Liver (tissue), 9 donors: ENCODE measurements around the gene DAP3. TPM values are rescaled to one million over a fixed set of nuclear protein-coding genes. Genes with fewer than 3 reads are reported as not detected.

Experiments used
- DNase-seq: peaks from one replicate; pipeline ENCODE4 v3.0.0-alpha.2; 2017; ENCODE audit warnings: low spot score
- H3K27ac ChIP-seq, 2 donors: one replicate each; pipeline ENCODE4 v1.7.0; 2013; ENCODE audit warnings: inconsistent platforms in 2 of 2, low read length in 2 of 2, control low read depth in 1 of 2, low read depth in 1 of 2, mild to moderate bottlenecking in 1 of 2
- H3K27me3 ChIP-seq, 4 donors: one replicate each; pipeline versions ENCODE4 v1.6.1 to v1.7.0; 2013; ENCODE audit warnings: low read length in 3 of 4, inconsistent platforms in 1 of 4, mild to moderate bottlenecking in 1 of 4, moderate library complexity in 1 of 4; ENCODE audit not compliant: control insufficient read depth in 4 of 4, insufficient read depth in 4 of 4
- H3K36me3 ChIP-seq, 4 donors: one replicate each; pipeline versions ENCODE4 v1.6.1 to v1.7.0; 2013; ENCODE audit warnings: low read length in 3 of 4, mild to moderate bottlenecking in 3 of 4, low read depth in 1 of 4, moderate library complexity in 1 of 4; ENCODE audit not compliant: control insufficient read depth in 4 of 4, insufficient read depth in 3 of 4
- H3K4me1 ChIP-seq, 4 donors: one replicate each; pipeline versions ENCODE4 v1.6.1 to v1.7.0; 2013; ENCODE audit warnings: low read length in 3 of 4, mild to moderate bottlenecking in 3 of 4, moderate library complexity in 1 of 4; ENCODE audit not compliant: control insufficient read depth in 4 of 4, insufficient read depth in 4 of 4
- H3K4me3 ChIP-seq, 3 donors: one replicate each; pipeline versions ENCODE4 v1.6.1 to v1.7.0; 2013; ENCODE audit warnings: low read length in 3 of 3, control low read depth in 1 of 3, low read depth in 1 of 3, mild to moderate bottlenecking in 1 of 3
- H3K9ac ChIP-seq, 2 donors: one replicate each; pipeline ENCODE4 v1.7.0; 2013; ENCODE audit warnings: low read length in 2 of 2, mild to moderate bottlenecking in 2 of 2, moderate library complexity in 2 of 2, control low read depth in 1 of 2, low read depth in 1 of 2
- H3K9me3 ChIP-seq, 4 donors: one replicate each; pipeline versions ENCODE4 v1.6.1 to v1.7.0; 2013; ENCODE audit warnings: low read length in 3 of 4; ENCODE audit not compliant: control insufficient read depth in 4 of 4
- EGR1 ChIP-seq, 2 donors: IDR thresholded peaks; 2 replicates each; pipeline ENCODE4 v1.6.1; 2016 to 2018; ENCODE audit warnings: antibody characterized with exemption in 2 of 2, low read depth in 2 of 2
- FOXA1 ChIP-seq: IDR thresholded peaks from 2 replicates; pipeline ENCODE4 v1.6.1; 2016; ENCODE audit warnings: antibody characterized with exemption
- FOXA2 ChIP-seq: IDR thresholded peaks from 2 replicates; pipeline ENCODE4 v1.6.1; 2016; ENCODE audit warnings: antibody characterized with exemption
- GABPA ChIP-seq, 2 donors: IDR thresholded peaks in 1 of 2; conservative IDR thresholded peaks in 1 of 2; 2 replicates each; pipeline ENCODE4 v1.6.1; 2016; ENCODE audit warnings: antibody characterized with exemption in 2 of 2, mild to moderate bottlenecking in 1 of 2, moderate library complexity in 1 of 2
- HNF4A ChIP-seq, 2 donors: conservative IDR thresholded peaks; 2 replicates each; pipeline ENCODE4 v1.6.1; 2016; ENCODE audit warnings: antibody characterized with exemption in 2 of 2, mild to moderate bottlenecking in 2 of 2
- HNF4G ChIP-seq: IDR thresholded peaks from 2 replicates; pipeline ENCODE4 v1.6.1; 2016; ENCODE audit warnings: antibody characterized with exemption
- JUND ChIP-seq, 2 donors: IDR thresholded peaks; 2 replicates each; pipeline ENCODE4 v1.6.1; 2016; ENCODE audit warnings: antibody characterized with exemption in 2 of 2
- NR2F2 ChIP-seq: IDR thresholded peaks from 2 replicates; pipeline ENCODE4 v1.6.1; 2016; ENCODE audit warnings: antibody characterized with exemption
- SP1 ChIP-seq: IDR thresholded peaks from 2 replicates; pipeline ENCODE4 v1.6.1; 2018; ENCODE audit warnings: antibody characterized with exemption, mild to moderate bottlenecking
- TAF1 ChIP-seq: conservative IDR thresholded peaks from 2 replicates; pipeline ENCODE4 v1.6.1; 2016; ENCODE audit warnings: antibody characterized with exemption, mild to moderate bottlenecking
- YY1 ChIP-seq: IDR thresholded peaks from 2 replicates; pipeline ENCODE4 v1.6.1; 2016; ENCODE audit warnings: antibody characterized with exemption, mild to moderate bottlenecking
- WGBS: extraction: QIAGEN DNeasy Blood & Tissue Kit; methylation state at CpG from one replicate; pipeline ENCODE4 v1.1.7; 2013; 5-methylcytosine and 5-hydroxymethylcytosine counted together
- polyA plus RNA-seq, 2 donors: library from polyadenylated mRNA; stranded (reverse) in 1 of 2; unstranded in 1 of 2; fragments of 200-250 nt in 1 of 2; fragments of >200 nt in 1 of 2; fragmentation: Nextera tagmentation in 1 of 2; extraction: Ambion mirVana in 1 of 2; gene quantifications; one replicate each; pipeline versions ENCODE4 v1.2.1 to v1.2.3, GENCODE V29; 2013 to 2015
- total RNA-seq, 2 donors: library from RNA; depleted of rRNA; stranded (reverse); fragments of >200 nt; gene quantifications; one replicate each; pipeline ENCODE4 v1.2.3, GENCODE V29; 2014
- TF ChIP-seq, protein P1 (sequence below): IDR thresholded peaks from 2 replicates; pipeline ENCODE4 v1.6.1; 2016; ENCODE audit warnings: antibody characterized with exemption, mild to moderate bottlenecking
- TF ChIP-seq, protein P2 (sequence below): fragments of 150-350 bp; IDR thresholded peaks from 2 replicates; pipeline ENCODE4 v1.5.1; 2017; ENCODE audit warnings: improper control_type of control experiment, low read depth, low read length; ENCODE audit not compliant: missing input control
- TF ChIP-seq, protein P3 (sequence below): IDR thresholded peaks from 2 replicates; pipeline ENCODE4 v1.6.1; 2016; ENCODE audit warnings: antibody characterized with exemption
- TF ChIP-seq, protein P4 (sequence below): IDR thresholded peaks from 2 replicates; pipeline ENCODE4 v1.6.1; 2016; ENCODE audit warnings: antibody characterized with exemption
- donor health status: healthy.
- donor health status: healthy.
- donor health status: healthy.
- donor health status: healthy.
- donor health status: healthy.

DAP3 gene
- total and polyA plus RNA-seq, 4 donors: 43.1 to 59.3 (median 57.3) TPM

DNA sequence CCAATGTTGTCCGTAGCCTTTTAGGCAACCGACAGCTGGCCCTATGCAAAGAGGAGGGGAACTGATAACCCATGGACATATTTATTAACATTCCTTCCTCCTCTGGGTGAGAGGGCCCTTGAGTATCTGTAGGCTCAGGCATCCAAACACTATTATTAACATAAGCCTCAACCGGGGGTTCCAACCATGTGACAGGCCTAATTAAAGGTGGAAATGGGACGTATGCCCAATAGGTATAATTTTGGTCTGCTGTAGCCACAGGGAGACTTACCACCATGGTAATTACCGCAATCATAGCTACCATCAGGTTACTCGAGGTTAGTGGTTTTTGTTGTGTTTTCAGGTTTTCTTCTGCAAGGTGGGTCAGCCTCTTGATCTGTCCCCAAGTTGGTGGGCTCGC, 5.3 kb downstream of the DAP3 start (continued):
- TF ChIP-seq, protein P1, sequence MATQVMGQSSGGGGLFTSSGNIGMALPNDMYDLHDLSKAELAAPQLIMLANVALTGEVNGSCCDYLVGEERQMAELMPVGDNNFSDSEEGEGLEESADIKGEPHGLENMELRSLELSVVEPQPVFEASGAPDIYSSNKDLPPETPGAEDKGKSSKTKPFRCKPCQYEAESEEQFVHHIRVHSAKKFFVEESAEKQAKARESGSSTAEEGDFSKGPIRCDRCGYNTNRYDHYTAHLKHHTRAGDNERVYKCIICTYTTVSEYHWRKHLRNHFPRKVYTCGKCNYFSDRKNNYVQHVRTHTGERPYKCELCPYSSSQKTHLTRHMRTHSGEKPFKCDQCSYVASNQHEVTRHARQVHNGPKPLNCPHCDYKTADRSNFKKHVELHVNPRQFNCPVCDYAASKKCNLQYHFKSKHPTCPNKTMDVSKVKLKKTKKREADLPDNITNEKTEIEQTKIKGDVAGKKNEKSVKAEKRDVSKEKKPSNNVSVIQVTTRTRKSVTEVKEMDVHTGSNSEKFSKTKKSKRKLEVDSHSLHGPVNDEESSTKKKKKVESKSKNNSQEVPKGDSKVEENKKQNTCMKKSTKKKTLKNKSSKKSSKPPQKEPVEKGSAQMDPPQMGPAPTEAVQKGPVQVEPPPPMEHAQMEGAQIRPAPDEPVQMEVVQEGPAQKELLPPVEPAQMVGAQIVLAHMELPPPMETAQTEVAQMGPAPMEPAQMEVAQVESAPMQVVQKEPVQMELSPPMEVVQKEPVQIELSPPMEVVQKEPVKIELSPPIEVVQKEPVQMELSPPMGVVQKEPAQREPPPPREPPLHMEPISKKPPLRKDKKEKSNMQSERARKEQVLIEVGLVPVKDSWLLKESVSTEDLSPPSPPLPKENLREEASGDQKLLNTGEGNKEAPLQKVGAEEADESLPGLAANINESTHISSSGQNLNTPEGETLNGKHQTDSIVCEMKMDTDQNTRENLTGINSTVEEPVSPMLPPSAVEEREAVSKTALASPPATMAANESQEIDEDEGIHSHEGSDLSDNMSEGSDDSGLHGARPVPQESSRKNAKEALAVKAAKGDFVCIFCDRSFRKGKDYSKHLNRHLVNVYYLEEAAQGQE: no peak
- no peak for TF ChIP-seq NR2F2
- TF ChIP-seq SP1: no peak
- no peak for TF ChIP-seq JUND (IDR thresholded peaks at IDR 0.05)

DNA sequence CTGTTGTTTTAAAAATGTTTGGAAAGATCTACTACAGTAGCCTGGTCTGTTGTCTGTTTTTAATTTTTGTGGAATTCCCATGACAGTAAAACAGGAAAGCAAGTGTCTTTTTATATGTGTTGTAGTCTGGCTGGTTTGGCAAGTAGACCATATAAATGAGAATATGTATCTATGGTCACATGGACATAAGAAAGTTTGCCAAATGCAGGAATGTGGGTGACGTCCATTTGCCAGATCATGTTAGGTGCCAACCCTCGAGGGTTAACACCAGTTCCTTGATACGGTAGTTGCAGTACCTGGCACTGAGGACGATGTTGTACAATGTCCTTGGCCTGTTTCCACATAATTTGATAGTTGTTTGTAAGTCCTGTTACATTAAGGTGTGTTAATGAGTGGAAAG, 6.2 kb downstream of the DAP3 start:
- H3K27ac ChIP-seq: no peak overlapping the region
- TF ChIP-seq SP1: no peak
- TF ChIP-seq NR2F2: no peak
- no peak overlapping the region for H3K4me3 ChIP-seq
- peaks cover 0 to 2% (median 0%) of the 10 kb centered on the region in 4 donors for H3K36me3 ChIP-seq
- no peak for DNase-seq
- 29% methylated on average over 4 of the region's 4 CpGs for WGBS
- H3K27me3 ChIP-seq: no peaks in the 10 kb centered on the region
- H3K9me3 ChIP-seq: no peaks in the 10 kb centered on the region
- H3K9ac ChIP-seq: no peak overlapping the region
- H3K4me1 ChIP-seq: peaks cover 9 to 16% (median 13%) of the 10 kb centered on the region in 4 donors

DNA sequence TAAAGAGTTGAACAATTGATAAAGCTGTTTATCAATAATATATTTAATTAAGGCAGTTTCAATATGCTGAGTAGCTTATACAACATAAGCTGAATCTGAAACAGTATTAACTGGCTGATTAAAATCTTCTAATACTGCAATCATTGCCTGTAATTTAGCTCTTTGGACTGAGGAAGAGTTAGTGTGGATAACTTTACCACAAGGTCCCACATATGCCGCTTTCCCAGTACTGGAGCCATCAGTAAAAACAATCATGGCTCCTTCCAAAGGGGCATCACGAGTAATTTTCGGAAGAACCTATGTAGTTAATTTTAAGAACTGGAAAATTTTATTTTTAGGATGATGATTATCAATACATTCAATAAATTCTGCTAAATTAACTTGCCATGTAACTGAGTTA, 6.7 kb downstream of the DAP3 start:
- no peak for DNase-seq
- Histone ChIP-seq H3K4me1 (peaks cover 8 to 11% (median 9%) of the 10 kb centered on the region in 4 donors), H3K27me3 (no peaks in the 10 kb centered on the region), H3K4me3 (no peak overlapping the region), H3K9me3 (no peaks in the 10 kb centered on the region), H3K27ac (no peak overlapping the region), H3K9ac (no peak overlapping the region), H3K36me3 (peaks cover 0 to 2% (median 0%) of the 10 kb centered on the region in 4 donors)
- TF ChIP-seq GABPA (IDR thresholded peaks at IDR 0.05 in 1 of 2, conservative IDR thresholded peaks at IDR 0.05 in 1 of 2) (no peak), HNF4A (conservative IDR thresholded peaks at IDR 0.05) (no peak), HNF4G (no peak), TAF1 (no peak), FOXA1 (no peak), FOXA2 (no peak), YY1 (no peak), EGR1 (IDR thresholded peaks at IDR 0.05; ENCODE audit: low read depth in 2 of 2) (no peak)
- TF ChIP-seq, protein P2, sequence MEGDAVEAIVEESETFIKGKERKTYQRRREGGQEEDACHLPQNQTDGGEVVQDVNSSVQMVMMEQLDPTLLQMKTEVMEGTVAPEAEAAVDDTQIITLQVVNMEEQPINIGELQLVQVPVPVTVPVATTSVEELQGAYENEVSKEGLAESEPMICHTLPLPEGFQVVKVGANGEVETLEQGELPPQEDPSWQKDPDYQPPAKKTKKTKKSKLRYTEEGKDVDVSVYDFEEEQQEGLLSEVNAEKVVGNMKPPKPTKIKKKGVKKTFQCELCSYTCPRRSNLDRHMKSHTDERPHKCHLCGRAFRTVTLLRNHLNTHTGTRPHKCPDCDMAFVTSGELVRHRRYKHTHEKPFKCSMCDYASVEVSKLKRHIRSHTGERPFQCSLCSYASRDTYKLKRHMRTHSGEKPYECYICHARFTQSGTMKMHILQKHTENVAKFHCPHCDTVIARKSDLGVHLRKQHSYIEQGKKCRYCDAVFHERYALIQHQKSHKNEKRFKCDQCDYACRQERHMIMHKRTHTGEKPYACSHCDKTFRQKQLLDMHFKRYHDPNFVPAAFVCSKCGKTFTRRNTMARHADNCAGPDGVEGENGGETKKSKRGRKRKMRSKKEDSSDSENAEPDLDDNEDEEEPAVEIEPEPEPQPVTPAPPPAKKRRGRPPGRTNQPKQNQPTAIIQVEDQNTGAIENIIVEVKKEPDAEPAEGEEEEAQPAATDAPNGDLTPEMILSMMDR: no peak
- TF ChIP-seq, protein P3, sequence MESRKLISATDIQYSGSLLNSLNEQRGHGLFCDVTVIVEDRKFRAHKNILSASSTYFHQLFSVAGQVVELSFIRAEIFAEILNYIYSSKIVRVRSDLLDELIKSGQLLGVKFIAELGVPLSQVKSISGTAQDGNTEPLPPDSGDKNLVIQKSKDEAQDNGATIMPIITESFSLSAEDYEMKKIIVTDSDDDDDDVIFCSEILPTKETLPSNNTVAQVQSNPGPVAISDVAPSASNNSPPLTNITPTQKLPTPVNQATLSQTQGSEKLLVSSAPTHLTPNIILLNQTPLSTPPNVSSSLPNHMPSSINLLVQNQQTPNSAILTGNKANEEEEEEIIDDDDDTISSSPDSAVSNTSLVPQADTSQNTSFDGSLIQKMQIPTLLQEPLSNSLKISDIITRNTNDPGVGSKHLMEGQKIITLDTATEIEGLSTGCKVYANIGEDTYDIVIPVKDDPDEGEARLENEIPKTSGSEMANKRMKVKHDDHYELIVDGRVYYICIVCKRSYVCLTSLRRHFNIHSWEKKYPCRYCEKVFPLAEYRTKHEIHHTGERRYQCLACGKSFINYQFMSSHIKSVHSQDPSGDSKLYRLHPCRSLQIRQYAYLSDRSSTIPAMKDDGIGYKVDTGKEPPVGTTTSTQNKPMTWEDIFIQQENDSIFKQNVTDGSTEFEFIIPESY: no peak
- TF ChIP-seq, protein P4, sequence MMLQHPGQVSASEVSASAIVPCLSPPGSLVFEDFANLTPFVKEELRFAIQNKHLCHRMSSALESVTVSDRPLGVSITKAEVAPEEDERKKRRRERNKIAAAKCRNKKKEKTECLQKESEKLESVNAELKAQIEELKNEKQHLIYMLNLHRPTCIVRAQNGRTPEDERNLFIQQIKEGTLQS: no peak
- WGBS: 97% methylated on average over 3 of the region's 3 CpGs
